Skeletal muscle satellite cell (primary cell): ENCODE data around the gene KCNIP1.

ENCODE experiments used
- H3K27me3 ChIP-seq: 2 replicates; pipeline ENCODE4 v1.7.0; 2013; ENCODE audit warnings: low read length; ENCODE audit not compliant: control insufficient read depth, insufficient read depth
- H3K36me3 ChIP-seq: 2 replicates; pipeline ENCODE4 v1.7.0; 2013; ENCODE audit warnings: mild to moderate bottlenecking, control low read depth, low read length; ENCODE audit not compliant: insufficient read depth
- H3K4me1 ChIP-seq: 2 replicates; pipeline ENCODE4 v1.7.0; 2013; ENCODE audit warnings: low read length; ENCODE audit not compliant: control insufficient read depth, insufficient read depth
- H3K4me2 ChIP-seq: 2 replicates; pipeline ENCODE4 v1.7.0; 2013; ENCODE audit warnings: mild to moderate bottlenecking, low read length
- H3K4me3 ChIP-seq: 2 replicates; pipeline ENCODE4 v1.7.0; 2013; ENCODE audit warnings: low read length
- H3K9ac ChIP-seq: 2 replicates; pipeline ENCODE4 v1.7.0; 2013; ENCODE audit warnings: mild to moderate bottlenecking, low read depth, low read length, moderate library complexity
- H3K9me3 ChIP-seq: replicated peaks from 2 replicates; pipeline ENCODE4 v1.7.0; 2013; ENCODE audit warnings: mild to moderate bottlenecking, control low read depth, low read length

The KCNIP1 gene

GRCh38 chr5:170571875-170572852 lies 68.3 kb downstream of the KCNIP1 start:
- Histone ChIP-seq H3K9me3 (no peaks in the 10 kb centered on the region), H3K4me2 (no peak overlapping the region), H3K36me3 (no peaks in the 10 kb centered on the region), H3K4me3 (no peak overlapping the region), H3K4me1 (no peaks in the 10 kb centered on the region), H3K9ac (no peak overlapping the region), H3K27me3 (peaks cover 13% of the 10 kb centered on the region)

GRCh38 chr5:170573114-170573513 lies 69.3 kb downstream of the KCNIP1 start:
- Histone ChIP-seq H3K27me3 (peaks cover 13% of the 10 kb centered on the region), H3K4me2 (no peak overlapping the region), H3K9me3 (no peaks in the 10 kb centered on the region), H3K4me3 (no peak overlapping the region), H3K36me3 (no peaks in the 10 kb centered on the region), H3K9ac (no peak overlapping the region), H3K4me1 (no peaks in the 10 kb centered on the region)

- H3K4me2 ChIP-seq: no peak overlapping the region
- no peak overlapping the region for H3K4me3 ChIP-seq
- no peaks in the 10 kb centered on the region for H3K4me1 ChIP-seq
- peaks cover 13% of the 10 kb centered on the region for H3K27me3 ChIP-seq
- no peaks in the 10 kb centered on the region for H3K9me3 ChIP-seq
- H3K36me3 ChIP-seq: no peaks in the 10 kb centered on the region
- no peak overlapping the region for H3K9ac ChIP-seq
These were observed 69.8 kb downstream of the KCNIP1 start for GRCh38 chr5:170573660-170574059.

GRCh38 chr5:170576602-170577535 lies 73.0 kb downstream of the KCNIP1 start:
- H3K27me3 ChIP-seq: peaks cover 7% of the 10 kb centered on the region

GRCh38 chr5:170579601-170580000 lies 75.8 kb downstream of the KCNIP1 start:
- Histone ChIP-seq H3K4me1 (no peaks in the 10 kb centered on the region), H3K27me3 (peaks cover 17% of the 10 kb centered on the region), H3K36me3 (no peaks in the 10 kb centered on the region), H3K4me3 (no peak overlapping the region), H3K4me2 (no peak overlapping the region), H3K9me3 (no peaks in the 10 kb centered on the region), H3K9ac (no peak overlapping the region)

More at GRCh38 chr5:170576602-170577535, 73.0 kb downstream of the KCNIP1 start:
- H3K36me3 ChIP-seq: no peaks in the 10 kb centered on the region
- H3K9me3 ChIP-seq: no peaks in the 10 kb centered on the region
- H3K9ac ChIP-seq: no peak overlapping the region
- H3K4me2 ChIP-seq: no peak overlapping the region
- no peaks in the 10 kb centered on the region for H3K4me1 ChIP-seq
- no peak overlapping the region for H3K4me3 ChIP-seq

- Histone ChIP-seq H3K4me1 (no peaks in the 10 kb centered on the region), H3K36me3 (no peaks in the 10 kb centered on the region), H3K27me3 (peaks cover 14% of the 10 kb centered on the region), H3K4me3 (no peak overlapping the region), H3K4me2 (no peak overlapping the region), H3K9ac (no peak overlapping the region), H3K9me3 (no peaks in the 10 kb centered on the region)
These were observed 77.4 kb downstream of the KCNIP1 start for GRCh38 chr5:170581211-170581610.

GRCh38 chr5:170582644-170583330 lies 79.0 kb downstream of the KCNIP1 start:
- Histone ChIP-seq H3K9me3 (no peaks in the 10 kb centered on the region), H3K36me3 (no peaks in the 10 kb centered on the region), H3K27me3 (peaks cover 14% of the 10 kb centered on the region), H3K9ac (no peak overlapping the region), H3K4me3 (no peak overlapping the region), H3K4me2 (no peak overlapping the region), H3K4me1 (no peaks in the 10 kb centered on the region)

- no peaks in the 10 kb centered on the region for H3K9me3 ChIP-seq
- no peak overlapping the region for H3K4me2 ChIP-seq
- no peaks in the 10 kb centered on the region for H3K4me1 ChIP-seq
- no peak overlapping the region for H3K4me3 ChIP-seq
- no peaks in the 10 kb centered on the region for H3K36me3 ChIP-seq
- H3K9ac ChIP-seq: no peak overlapping the region
- H3K27me3 ChIP-seq: peaks cover 14% of the 10 kb centered on the region
These were observed 80.2 kb downstream of the KCNIP1 start for GRCh38 chr5:170584003-170584402.

GRCh38 chr5:170584450-170585058 lies 80.7 kb downstream of the KCNIP1 start:
- Histone ChIP-seq H3K4me3 (no peak overlapping the region), H3K4me1 (no peaks in the 10 kb centered on the region), H3K27me3 (peaks cover 14% of the 10 kb centered on the region), H3K9ac (no peak overlapping the region), H3K36me3 (no peaks in the 10 kb centered on the region), H3K9me3 (no peaks in the 10 kb centered on the region), H3K4me2 (no peak overlapping the region)

- Histone ChIP-seq H3K4me3 (no peak overlapping the region), H3K9me3 (no peaks in the 10 kb centered on the region), H3K27me3 (peaks cover 14% of the 10 kb centered on the region), H3K4me1 (no peaks in the 10 kb centered on the region), H3K36me3 (no peaks in the 10 kb centered on the region), H3K4me2 (no peak overlapping the region), H3K9ac (no peak overlapping the region)
These were observed 81.6 kb downstream of the KCNIP1 start for GRCh38 chr5:170585273-170585948.
